HepG2 (cell line): ENCODE data around the gene BANP. TPM values are rescaled to one million over a fixed set of nuclear protein-coding genes. Genes with fewer than 3 reads are reported as not detected.

ENCODE experiments used
- BCL6 ChIP-seq: IDR thresholded peaks from 2 replicates; pipeline ENCODE4 v1.6.1; 2016; ENCODE audit warnings: missing genetic modification reagents, missing compliant biosample characterization
- DMAP1 ChIP-seq: IDR thresholded peaks from 2 replicates; pipeline ENCODE4 v1.6.1; 2016
- FOXA1 ChIP-seq, 2 experiments: fragments of 450-650 bp in 1 of 2; sonication (generic) in 1 of 2; formaldehyde crosslinking in 1 of 2; IDR thresholded peaks; 2 replicates each; pipeline versions ENCODE4 v1.4.0 to v1.6.1; 2016 to 2020; ENCODE audit warnings: missing genetic modification reagents in 1 of 2
- GPN1 ChIP-seq: sonication (generic); formaldehyde crosslinking; IDR thresholded peaks from 2 replicates; pipeline ENCODE4 v1.5.1; 2020; ENCODE audit warnings: missing genetic modification reagents, borderline replicate concordance
- MIXL1 ChIP-seq: IDR thresholded peaks from 2 replicates; pipeline ENCODE4 v1.6.1; 2016
- NRL ChIP-seq: sonication (generic); formaldehyde crosslinking; IDR thresholded peaks from 2 replicates; pipeline ENCODE4 v1.5.0; 2020; ENCODE audit warnings: missing genetic modification reagents, mild to moderate bottlenecking, moderate library complexity, borderline replicate concordance
- RARG ChIP-seq: sonication (generic); formaldehyde crosslinking; IDR thresholded peaks from 2 replicates; pipeline ENCODE4 v1.4.0; 2020; ENCODE audit warnings: low read depth, mild to moderate bottlenecking, missing genetic modification reagents
- REXO4 ChIP-seq: sonication (generic); formaldehyde crosslinking; IDR thresholded peaks from 2 replicates; pipeline ENCODE4 v1.8.0; 2022; ENCODE audit warnings: missing genetic modification reagents, mild to moderate bottlenecking, borderline replicate concordance
- SCMH1 ChIP-seq: sonication (generic); formaldehyde crosslinking; IDR thresholded peaks from 2 replicates; pipeline ENCODE4 v1.9.0; 2021; ENCODE audit warnings: missing genetic modification reagents, mild to moderate bottlenecking, borderline replicate concordance
- SMAD1 ChIP-seq: sonication (generic); formaldehyde crosslinking; IDR thresholded peaks from 2 replicates; pipeline ENCODE4 v1.4.0; 2020; ENCODE audit warnings: missing genetic modification reagents, low read depth, mild to moderate bottlenecking, borderline replicate concordance
- ZBTB44 ChIP-seq: sonication (generic); formaldehyde crosslinking; IDR thresholded peaks from 2 replicates; pipeline ENCODE4 v1.4.0; 2020; ENCODE audit warnings: missing genetic modification reagents
- ZC3H13 ChIP-seq: sonication (generic); formaldehyde crosslinking; IDR thresholded peaks from 2 replicates; pipeline ENCODE4 v1.8.1; 2023; ENCODE audit warnings: mild to moderate bottlenecking, missing genetic modification reagents, moderate library complexity
- ZEB1 ChIP-seq: IDR thresholded peaks from 2 replicates; pipeline ENCODE4 v1.6.1; 2012; ENCODE audit warnings: mild to moderate bottlenecking, low read depth, inconsistent platforms; ENCODE audit not compliant: insufficient replicate concordance
- ZFP1 ChIP-seq: IDR thresholded peaks from 2 replicates; pipeline ENCODE4 v1.6.1; 2016
- ZFP91 ChIP-seq: sonication (generic); formaldehyde crosslinking; IDR thresholded peaks from 2 replicates; pipeline ENCODE4 v1.9.0; 2022; ENCODE audit warnings: missing genetic modification reagents, mild to moderate bottlenecking, borderline replicate concordance
- ZMYM2 ChIP-seq: sonication (generic); formaldehyde crosslinking; IDR thresholded peaks from 2 replicates; pipeline ENCODE4 v1.8.0; 2022; ENCODE audit warnings: mild to moderate bottlenecking, missing genetic modification reagents
- ZNF263 ChIP-seq: sonication (generic); formaldehyde crosslinking; IDR thresholded peaks from 2 replicates; pipeline ENCODE4 v1.4.0; 2020; ENCODE audit warnings: missing genetic modification reagents
- ZNF274 ChIP-seq: sonication (generic); formaldehyde crosslinking; IDR thresholded peaks from 2 replicates; pipeline ENCODE4 v1.5.1; 2020; ENCODE audit warnings: mild to moderate bottlenecking, missing genetic modification reagents
- ZNF383 ChIP-seq: sonication (generic); formaldehyde crosslinking; IDR thresholded peaks from 2 replicates; pipeline ENCODE4 v1.4.0; 2020; ENCODE audit warnings: missing genetic modification reagents, mild to moderate bottlenecking, borderline replicate concordance
- ZNF607 ChIP-seq: sonication (generic); formaldehyde crosslinking; IDR thresholded peaks from 2 replicates; pipeline ENCODE4 v1.5.1; 2020; ENCODE audit warnings: missing genetic modification reagents, mild to moderate bottlenecking, borderline replicate concordance
- ZNF615 ChIP-seq: sonication (generic); formaldehyde crosslinking; IDR thresholded peaks from 2 replicates; pipeline ENCODE4 v1.5.0; 2020; ENCODE audit warnings: mild to moderate bottlenecking, missing genetic modification reagents, borderline replicate concordance
- ZNF839 ChIP-seq: sonication (generic); formaldehyde crosslinking; IDR thresholded peaks from 2 replicates; pipeline ENCODE4 v1.4.0; 2020; ENCODE audit warnings: missing genetic modification reagents, mild to moderate bottlenecking, borderline replicate concordance
- ZSCAN30 ChIP-seq: sonication (generic); formaldehyde crosslinking; IDR thresholded peaks from 2 replicates; pipeline ENCODE4 v1.5.0; 2020; ENCODE audit warnings: mild to moderate bottlenecking, missing genetic modification reagents
- polyA plus RNA-seq, 8 experiments: library from polyadenylated mRNA; depleted of rRNA in 3 of 8; stranded (reverse) in 7 of 8; unstranded in 1 of 8; fragments of >200 nt; fragmentation: Illumina TruSeq in 4 of 8; extraction: Trizol in 4 of 8; gene quantifications; 2 replicates each; pipeline versions ENCODE4 v1.2.1 to v1.2.3, GENCODE V29; 2011 to 2016; ENCODE audit warnings: low read depth in 4 of 8, missing spikeins in 1 of 8, mixed read lengths in 1 of 8; ENCODE audit not compliant: insufficient read depth in 1 of 8
- total RNA-seq, 5 experiments: library from RNA; depleted of rRNA; stranded (reverse); fragments of >200 nt; fragmentation: Illumina TruSeq; extraction: Trizol; gene quantifications; 2 replicates each; pipeline ENCODE4 v1.2.3, GENCODE V29; 2016; ENCODE audit warnings: low read depth in 1 of 5
- TF ChIP-seq, protein P1 (sequence below): sonication (generic); formaldehyde crosslinking; IDR thresholded peaks from 2 replicates; pipeline ENCODE4; 2020; ENCODE audit warnings: missing genetic modification reagents, mild to moderate bottlenecking, borderline replicate concordance

BANP gene
- total and polyA plus RNA-seq, 2 of the 13 experiments (the other 11 are each of a cell fraction or from before 2014, with no cell fraction given) = 20.2 to 23.8 TPM

GRCh38 chr16:87949071-87949744 is 2.0 kb upstream of the BANP start (continued):
- TF ChIP-seq NRL = 0 out of 2 replicates have a peak, but pooled peaks have one; percentile 52
- TF ChIP-seq SMAD1 (CRISPR knock-in tag) = no peak
- TF ChIP-seq ZNF263 (CRISPR knock-in tag) = peak; percentile 21
- TF ChIP-seq DMAP1 (CRISPR knock-in tag) = peak; percentile 42
- no peak for TF ChIP-seq ZNF615
- TF ChIP-seq ZNF839 = 0 out of 2 replicates have a peak, but pooled peaks have one; percentile 23
- peak; percentile 33; the same call in 1 of the 2 replicates for TF ChIP-seq MIXL1 (CRISPR knock-in tag)
- TF ChIP-seq ZSCAN30 = no peak
- TF ChIP-seq ZFP1 (CRISPR knock-in tag) = no peak
- TF ChIP-seq ZNF274 (CRISPR knock-in tag) = 0 out of 2 replicates have a peak, but pooled peaks have one; percentile 52
- TF ChIP-seq FOXA1 (IDR thresholded peaks at IDR 0.05) = no peak
- TF ChIP-seq FOXA1 (CRISPR knock-in tag; IDR thresholded peaks at IDR 0.05) = no peak; the same call in 1 of the 2 replicates
- TF ChIP-seq REXO4 (CRISPR knock-in tag) = no peak
- TF ChIP-seq ZNF383 (CRISPR knock-in tag) = peak; percentile 63; the same call in 1 of the 2 replicates
- peak; percentile 64 for TF ChIP-seq ZNF607 (CRISPR knock-in tag)
- TF ChIP-seq RARG (CRISPR knock-in tag) = no peak
- peak; percentile 64; the same call in 1 of the 2 replicates for TF ChIP-seq ZMYM2
- 0 out of 2 replicates have a peak, but pooled peaks have one; percentile 54 for TF ChIP-seq ZC3H13 (CRISPR knock-in tag)
- TF ChIP-seq, protein P1, sequence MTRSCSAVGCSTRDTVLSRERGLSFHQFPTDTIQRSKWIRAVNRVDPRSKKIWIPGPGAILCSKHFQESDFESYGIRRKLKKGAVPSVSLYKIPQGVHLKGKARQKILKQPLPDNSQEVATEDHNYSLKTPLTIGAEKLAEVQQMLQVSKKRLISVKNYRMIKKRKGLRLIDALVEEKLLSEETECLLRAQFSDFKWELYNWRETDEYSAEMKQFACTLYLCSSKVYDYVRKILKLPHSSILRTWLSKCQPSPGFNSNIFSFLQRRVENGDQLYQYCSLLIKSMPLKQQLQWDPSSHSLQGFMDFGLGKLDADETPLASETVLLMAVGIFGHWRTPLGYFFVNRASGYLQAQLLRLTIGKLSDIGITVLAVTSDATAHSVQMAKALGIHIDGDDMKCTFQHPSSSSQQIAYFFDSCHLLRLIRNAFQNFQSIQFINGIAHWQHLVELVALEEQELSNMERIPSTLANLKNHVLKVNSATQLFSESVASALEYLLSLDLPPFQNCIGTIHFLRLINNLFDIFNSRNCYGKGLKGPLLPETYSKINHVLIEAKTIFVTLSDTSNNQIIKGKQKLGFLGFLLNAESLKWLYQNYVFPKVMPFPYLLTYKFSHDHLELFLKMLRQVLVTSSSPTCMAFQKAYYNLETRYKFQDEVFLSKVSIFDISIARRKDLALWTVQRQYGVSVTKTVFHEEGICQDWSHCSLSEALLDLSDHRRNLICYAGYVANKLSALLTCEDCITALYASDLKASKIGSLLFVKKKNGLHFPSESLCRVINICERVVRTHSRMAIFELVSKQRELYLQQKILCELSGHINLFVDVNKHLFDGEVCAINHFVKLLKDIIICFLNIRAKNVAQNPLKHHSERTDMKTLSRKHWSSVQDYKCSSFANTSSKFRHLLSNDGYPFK (CRISPR knock-in tag) = peak; percentile 46; the same call in 1 of the 2 replicates
- TF ChIP-seq ZEB1 = peak; percentile 96
- no peak for TF ChIP-seq GPN1 (CRISPR knock-in tag)
- TF ChIP-seq ZBTB44 (CRISPR knock-in tag) = no peak; the same call in 1 of the 2 replicates
- no peak for TF ChIP-seq SCMH1 (CRISPR knock-in tag)
- TF ChIP-seq ZFP91 (CRISPR knock-in tag) = peak; percentile 78
- TF ChIP-seq BCL6 (CRISPR knock-in tag) = no peak
